Measurements from ENCODE around the gene OR10R2.

The OR10R2 gene

GRCh38 chr1:158434741-158435140 lies 37.3 kb upstream of the OR10R2 start:
- TF ChIP-seq ISL1 (CRISPR knock-in tag; IDR thresholded peaks at IDR 0.05) (no peak), OSR1 (CRISPR knock-in tag; IDR thresholded peaks at IDR 0.05) (no peak), BACH2 (CRISPR knock-in tag; IDR thresholded peaks at IDR 0.05; ENCODE audit: borderline replicate concordance) (no peak), GLIS3 (CRISPR knock-in tag; IDR thresholded peaks at IDR 0.05) (no peak), ZFP3 (CRISPR knock-in tag; IDR thresholded peaks at IDR 0.05) (no peak), ZFP30 (CRISPR knock-in tag; IDR thresholded peaks at IDR 0.05) (no peak), POU6F1 (CRISPR knock-in tag; IDR thresholded peaks at IDR 0.05; ENCODE audit: borderline replicate concordance, low read depth) (no peak), ZNF70 (CRISPR knock-in tag; IDR thresholded peaks at IDR 0.05) (no peak), CSDC2 (CRISPR knock-in tag; IDR thresholded peaks at IDR 0.05) (no peak), TSHZ2 (CRISPR knock-in tag; IDR thresholded peaks at IDR 0.05) (no peak), PATZ1 (CRISPR knock-in tag; IDR thresholded peaks at IDR 0.05; ENCODE audit: borderline replicate concordance) (no peak), TOX (CRISPR knock-in tag; IDR thresholded peaks at IDR 0.05; ENCODE audit: borderline replicate concordance) (no peak)
- no peak for ATAC-seq

GRCh38 chr1:158445376-158445775 lies 26.6 kb upstream of the OR10R2 start:
- no peak for TF ChIP-seq GLIS3 (CRISPR knock-in tag; IDR thresholded peaks at IDR 0.05)
- TF ChIP-seq ESRRG (CRISPR knock-in tag; IDR thresholded peaks at IDR 0.05) = no peak
- TF ChIP-seq ZC3H10 (CRISPR knock-in tag; IDR thresholded peaks at IDR 0.05) = no peak
- no peak for TF ChIP-seq ISL1 (CRISPR knock-in tag; IDR thresholded peaks at IDR 0.05)
- no peak for TF ChIP-seq ZNF8 (CRISPR knock-in tag; IDR thresholded peaks at IDR 0.05)
- TF ChIP-seq ZNF565 (CRISPR knock-in tag; conservative IDR thresholded peaks at IDR 0.05; ENCODE audit: low read depth) = no peak
- TF ChIP-seq TCF4 (CRISPR knock-in tag; IDR thresholded peaks at IDR 0.05; ENCODE audit: borderline replicate concordance) = no peak
- no peak for ATAC-seq

GRCh38 chr1:158454537-158454936 lies 17.5 kb upstream of the OR10R2 start:
- ATAC-seq = no peak
- no peak for TF ChIP-seq ESRRG (CRISPR knock-in tag; IDR thresholded peaks at IDR 0.05)
- no peak for TF ChIP-seq ZFP30 (CRISPR knock-in tag; IDR thresholded peaks at IDR 0.05)
- TF ChIP-seq SNAI2 (CRISPR knock-in tag; IDR thresholded peaks at IDR 0.05) = no peak
- TF ChIP-seq POU6F1 (CRISPR knock-in tag; IDR thresholded peaks at IDR 0.05; ENCODE audit: borderline replicate concordance, low read depth) = no peak
- TF ChIP-seq GLIS3 (CRISPR knock-in tag; IDR thresholded peaks at IDR 0.05) = no peak
- no peak for TF ChIP-seq ISL1 (CRISPR knock-in tag; IDR thresholded peaks at IDR 0.05)
- no peak for TF ChIP-seq BACH2 (CRISPR knock-in tag; IDR thresholded peaks at IDR 0.05; ENCODE audit: borderline replicate concordance)

GRCh38 chr1:158457246-158457645 lies 14.8 kb upstream of the OR10R2 start:
- TF ChIP-seq TCF4 (CRISPR knock-in tag; IDR thresholded peaks at IDR 0.05; ENCODE audit: borderline replicate concordance) (no peak), TOX (CRISPR knock-in tag; IDR thresholded peaks at IDR 0.05; ENCODE audit: borderline replicate concordance) (no peak), ZC3H10 (CRISPR knock-in tag; IDR thresholded peaks at IDR 0.05) (no peak), ZNF565 (CRISPR knock-in tag; conservative IDR thresholded peaks at IDR 0.05; ENCODE audit: low read depth) (no peak), CREB5 (CRISPR knock-in tag; IDR thresholded peaks at IDR 0.05; ENCODE audit: low read depth) (no peak), ZNF8 (CRISPR knock-in tag; IDR thresholded peaks at IDR 0.05) (no peak), ISL1 (CRISPR knock-in tag; IDR thresholded peaks at IDR 0.05) (no peak), PATZ1 (CRISPR knock-in tag; IDR thresholded peaks at IDR 0.05; ENCODE audit: borderline replicate concordance) (no peak), ZFP30 (CRISPR knock-in tag; IDR thresholded peaks at IDR 0.05) (no peak), ZNF70 (CRISPR knock-in tag; IDR thresholded peaks at IDR 0.05) (no peak), SNAI2 (CRISPR knock-in tag; IDR thresholded peaks at IDR 0.05) (no peak), TSHZ2 (CRISPR knock-in tag; IDR thresholded peaks at IDR 0.05) (no peak), OSR1 (CRISPR knock-in tag; IDR thresholded peaks at IDR 0.05) (no peak)
- ATAC-seq = no peak

All from SK-N-SH treated with all-trans-retinoic acid at 6 μM for 48 hours (cell line).